ENCODE measurements around the gene SACM1L.

Gene SACM1L

DNA sequence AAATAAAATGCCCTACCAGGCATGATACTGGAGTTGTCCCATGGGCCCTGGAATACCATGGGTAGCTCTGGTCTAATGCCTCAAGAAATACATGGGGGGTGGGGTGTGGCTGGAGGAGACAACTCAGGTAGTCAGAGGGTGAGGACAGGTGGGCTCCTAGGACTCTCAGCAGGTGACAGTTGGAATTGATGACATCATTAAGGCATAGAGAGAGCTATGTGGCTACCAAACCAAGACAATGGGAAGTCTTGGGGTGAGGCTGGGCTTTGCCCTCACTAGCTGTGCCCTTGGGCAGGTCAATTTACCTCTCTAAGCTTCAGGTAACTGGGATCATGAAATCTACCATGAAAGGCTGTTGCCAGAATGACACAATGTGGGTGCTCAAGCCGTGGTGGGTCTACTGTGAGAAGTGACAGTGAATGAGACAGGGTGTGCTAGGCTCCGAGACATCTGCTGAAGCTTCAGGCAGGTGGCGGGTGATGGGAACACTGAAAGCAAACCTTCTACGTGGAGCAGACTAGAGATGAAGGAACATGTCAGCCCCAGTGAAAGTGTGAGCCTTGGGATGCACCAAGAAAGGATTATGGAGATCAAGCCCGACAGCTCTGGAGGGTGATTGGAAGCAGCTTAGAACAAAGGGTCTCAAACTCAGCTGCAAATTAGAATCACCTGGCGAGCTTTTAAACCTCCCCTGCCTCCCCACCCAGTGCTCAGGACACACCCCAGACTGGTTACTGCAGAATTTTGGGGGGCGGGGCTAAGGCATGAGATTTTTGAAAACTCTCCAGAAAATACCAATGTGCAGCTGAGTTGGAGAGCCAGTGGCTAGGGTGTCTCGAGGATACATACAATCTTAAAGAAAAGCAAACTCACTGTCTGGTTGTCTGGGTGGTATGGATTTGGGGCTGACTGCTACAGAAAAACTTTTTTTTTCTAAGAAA is 85.7 kb downstream of the SACM1L start:
- no peaks in the 10 kb centered on the region for H3K9me3 Mint-ChIP-seq
- DNase-seq (no peak), ATAC-seq (replicated peaks) (no peak)
- peaks cover 0 to 16% of the 10 kb centered on the region in 2 donors for H3K27me3 Mint-ChIP-seq
- H3K4me1 Mint-ChIP-seq (ENCODE audit: low read depth in 2 of 2), result peaks cover 7 to 23% of the 10 kb centered on the region in 2 donors
- peaks cover 3% of the 10 kb centered on the region for H3K36me3 Mint-ChIP-seq (ENCODE audit: insufficient read depth)
- peak overlapping the region in 1 of 2 donors; percentile 18 for H3K27ac Mint-ChIP-seq
- H3K4me3 Mint-ChIP-seq, result no peak overlapping the region

DNA sequence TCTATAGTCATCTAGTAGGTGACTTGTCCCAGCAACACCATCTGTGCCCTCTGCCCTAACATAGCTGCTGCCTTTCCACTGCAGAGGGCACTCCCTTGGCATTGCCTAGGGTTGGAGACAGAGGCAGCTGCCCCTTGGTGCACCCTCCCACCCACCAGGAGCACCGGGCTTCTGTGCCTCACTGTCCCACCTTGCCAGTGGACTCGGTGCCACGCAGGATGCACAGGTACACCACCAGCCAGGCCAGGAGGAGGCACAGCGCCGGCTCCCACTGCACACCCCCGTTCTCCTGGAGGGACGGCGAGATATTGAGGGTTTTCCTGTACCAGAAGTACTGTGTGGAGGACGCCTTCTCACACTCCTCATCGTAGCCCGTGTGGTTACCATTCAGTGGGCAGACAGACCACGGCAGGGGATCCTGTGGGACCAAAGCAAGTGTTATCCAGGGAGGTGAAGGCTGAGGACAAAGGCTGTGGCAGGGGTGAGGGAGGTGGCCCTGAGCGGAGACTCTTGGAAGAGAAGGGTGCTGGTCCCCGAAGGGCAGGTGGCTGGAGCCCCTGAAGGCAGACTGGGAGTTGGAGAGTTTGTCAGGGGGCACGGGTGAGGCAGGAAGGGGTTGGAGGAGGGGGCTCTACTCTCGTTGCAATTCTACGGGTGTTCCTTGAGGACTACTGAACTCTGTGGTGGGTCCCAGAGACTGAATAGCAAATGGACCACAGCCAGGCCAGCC is 86.5 kb downstream of the SACM1L start:
- H3K9me3 Mint-ChIP-seq, result no peaks in the 10 kb centered on the region
- H3K4me1 Mint-ChIP-seq (ENCODE audit: low read depth in 2 of 2), result peaks cover 7 to 23% of the 10 kb centered on the region in 2 donors
- peaks cover 0 to 16% of the 10 kb centered on the region in 2 donors for H3K27me3 Mint-ChIP-seq
- H3K27ac Mint-ChIP-seq, result no peak overlapping the region
- peaks cover 3% of the 10 kb centered on the region for H3K36me3 Mint-ChIP-seq (ENCODE audit: insufficient read depth)
- ATAC-seq (replicated peaks) (no peak), DNase-seq (no peak)
- no peak overlapping the region for H3K4me3 Mint-ChIP-seq

DNA sequence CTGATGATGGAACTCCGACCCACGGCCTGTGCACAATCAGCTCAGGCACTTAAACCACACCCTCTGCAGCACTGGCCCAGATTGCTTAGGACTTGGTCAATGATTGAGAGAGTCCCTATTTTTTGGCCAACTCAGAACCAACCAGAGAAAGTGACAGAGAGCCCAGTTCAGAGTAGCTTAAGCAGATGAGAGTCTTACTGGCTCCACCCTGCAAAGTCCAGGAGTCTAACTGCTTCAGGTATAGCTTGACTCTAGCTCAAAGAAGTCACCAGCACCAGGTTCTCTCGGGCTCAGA is 87.1 kb downstream of the SACM1L start:
- no peak for DNase-seq
- ATAC-seq (replicated peaks), result no peak
- H3K27ac Mint-ChIP-seq, result no peak overlapping the region
- H3K36me3 Mint-ChIP-seq (ENCODE audit: insufficient read depth), result peaks cover 3% of the 10 kb centered on the region
- H3K9me3 Mint-ChIP-seq, result no peaks in the 10 kb centered on the region
- no peak overlapping the region for H3K4me3 Mint-ChIP-seq
- H3K4me1 Mint-ChIP-seq (ENCODE audit: low read depth in 2 of 2), result peaks cover 7 to 21% of the 10 kb centered on the region in 2 donors
- H3K27me3 Mint-ChIP-seq, result peaks cover 0 to 16% of the 10 kb centered on the region in 2 donors

- ATAC-seq (replicated peaks), result no peak
- no peaks in the 10 kb centered on the region for H3K9me3 Mint-ChIP-seq
- H3K27ac Mint-ChIP-seq, result no peak overlapping the region
- peaks cover 7 to 20% of the 10 kb centered on the region in 2 donors for H3K4me1 Mint-ChIP-seq (ENCODE audit: low read depth in 2 of 2)
- DNase-seq, result no peak
- peaks cover 0 to 16% of the 10 kb centered on the region in 2 donors for H3K27me3 Mint-ChIP-seq
- peaks cover under 1% of the 10 kb centered on the region for H3K36me3 Mint-ChIP-seq (ENCODE audit: insufficient read depth)
- H3K4me3 Mint-ChIP-seq, result no peak overlapping the region
Measured at GRCh38 chr3:45776611-45777010, 87.4 kb downstream of the SACM1L start.

- Mint-ChIP-seq H3K4me1 (ENCODE audit: low read depth in 2 of 2) (peaks cover 7 to 15% of the 10 kb centered on the region in 2 donors), H3K36me3 (ENCODE audit: insufficient read depth) (no peaks in the 10 kb centered on the region), H3K27ac (no peak overlapping the region), H3K27me3 (peaks cover 0 to 16% of the 10 kb centered on the region in 2 donors), H3K9me3 (no peaks in the 10 kb centered on the region), H3K4me3 (no peak overlapping the region)
- DNase-seq, result no peak
- no peak for ATAC-seq (replicated peaks)
Measured at GRCh38 chr3:45777111-45777745, 88.0 kb downstream of the SACM1L start.

DNA sequence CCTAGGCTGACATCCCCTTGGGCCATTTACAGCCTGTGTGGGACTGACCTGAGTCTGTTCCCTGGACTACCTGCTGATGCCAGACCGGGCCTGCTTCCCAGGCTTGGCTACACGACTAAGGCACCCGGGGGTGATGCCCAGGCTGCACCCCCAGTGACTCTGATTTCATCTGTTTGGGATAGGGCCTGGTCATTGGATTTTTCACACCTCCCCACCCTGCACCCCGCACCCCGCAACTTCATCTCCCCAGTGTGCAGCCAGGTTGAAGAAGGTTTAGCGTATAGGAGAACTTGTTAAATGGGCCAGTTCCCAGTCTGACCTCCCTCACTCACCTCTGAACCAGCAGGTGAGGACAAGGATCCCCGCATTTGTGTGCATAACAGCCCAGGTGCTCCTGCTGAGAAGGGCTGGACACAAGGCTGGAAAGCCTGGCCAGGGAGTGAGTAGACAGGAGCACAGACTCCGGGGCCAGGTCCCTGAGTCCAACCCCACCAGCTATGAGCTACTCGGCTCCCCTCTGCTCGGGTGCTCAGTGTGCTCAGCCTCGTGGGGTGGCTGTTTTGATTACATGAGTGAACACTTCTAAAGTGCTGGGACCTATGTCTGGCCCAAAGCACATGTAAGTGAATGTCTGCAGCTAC is 88.7 kb downstream of the SACM1L start:
- H3K27me3 Mint-ChIP-seq, result peaks cover 0 to 16% of the 10 kb centered on the region in 2 donors
- H3K4me3 Mint-ChIP-seq, result no peak overlapping the region
- H3K9me3 Mint-ChIP-seq, result no peaks in the 10 kb centered on the region
- ATAC-seq (replicated peaks) (no peak), DNase-seq (no peak)
- no peak overlapping the region for H3K27ac Mint-ChIP-seq
- H3K4me1 Mint-ChIP-seq (ENCODE audit: low read depth in 2 of 2), result peaks cover 5 to 9% of the 10 kb centered on the region in 2 donors
- H3K36me3 Mint-ChIP-seq (ENCODE audit: insufficient read depth), result no peaks in the 10 kb centered on the region

GRCh38 chr3:45778761-45779201 is 89.6 kb downstream of the SACM1L start:
- peaks cover 0 to 16% of the 10 kb centered on the region in 2 donors for H3K27me3 Mint-ChIP-seq
- ATAC-seq (replicated peaks) (no peak), DNase-seq (no peak)
- peaks cover 2 to 4% of the 10 kb centered on the region in 2 donors for H3K4me1 Mint-ChIP-seq (ENCODE audit: low read depth in 2 of 2)
- no peak overlapping the region for H3K4me3 Mint-ChIP-seq
- H3K27ac Mint-ChIP-seq, result no peak overlapping the region
- no peaks in the 10 kb centered on the region for H3K36me3 Mint-ChIP-seq (ENCODE audit: insufficient read depth)
- no peaks in the 10 kb centered on the region for H3K9me3 Mint-ChIP-seq

DNA sequence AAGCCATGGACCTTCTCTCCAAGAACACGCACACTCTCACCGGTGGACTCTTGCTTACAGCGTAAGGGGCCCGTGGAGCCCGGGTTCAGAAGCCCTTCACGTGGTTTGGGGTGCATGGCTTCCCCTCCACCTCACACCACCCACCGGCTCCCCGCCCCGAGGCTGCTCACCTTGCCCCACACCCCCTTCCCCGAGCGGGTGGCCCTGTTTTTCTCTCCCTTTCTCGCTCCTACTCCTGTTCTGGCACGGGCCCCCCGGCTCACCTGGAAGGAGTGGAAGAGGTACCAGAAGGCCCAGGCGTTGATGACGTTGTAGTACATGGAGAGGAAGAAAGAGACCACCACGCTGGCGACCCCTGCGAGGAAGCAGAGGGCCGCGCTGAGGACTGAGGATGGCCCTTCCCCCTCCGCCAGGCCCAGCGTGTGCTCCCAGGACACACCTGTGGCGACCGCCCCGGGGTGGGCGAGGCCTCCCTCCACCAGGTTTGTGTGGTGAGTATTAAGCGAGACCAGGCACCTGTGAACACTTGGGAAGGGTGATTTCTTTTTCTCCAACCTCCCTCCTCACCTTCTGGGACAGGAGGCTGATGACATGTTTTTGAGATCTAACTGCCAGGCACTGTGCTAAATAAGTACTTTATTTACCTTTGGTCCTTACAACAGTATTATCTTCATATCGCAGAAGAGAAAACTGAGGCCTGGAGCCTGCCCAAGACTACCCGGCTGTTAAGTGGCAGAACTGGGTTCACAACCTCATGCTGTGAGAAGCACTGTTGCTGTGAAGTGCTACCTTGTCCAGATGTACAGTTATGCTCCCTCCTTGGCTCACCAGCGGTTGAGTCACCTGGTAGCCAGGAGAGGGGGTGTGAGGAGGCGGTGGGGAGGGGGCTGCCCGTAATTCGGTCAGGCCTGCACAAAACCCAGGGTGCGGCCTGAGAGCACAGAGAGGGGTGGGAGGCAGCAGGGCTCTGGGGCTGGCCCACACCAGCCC is 90.8 kb downstream of the SACM1L start:
- peaks cover 0 to 10% of the 10 kb centered on the region in 2 donors for H3K27me3 Mint-ChIP-seq
- peaks cover 0 to 2% of the 10 kb centered on the region in 2 donors for H3K9me3 Mint-ChIP-seq
- DNase-seq, result no peak
- ATAC-seq (replicated peaks), result no peak
- no peak overlapping the region for H3K27ac Mint-ChIP-seq
- no peaks in the 10 kb centered on the region for H3K36me3 Mint-ChIP-seq (ENCODE audit: insufficient read depth)
- H3K4me1 Mint-ChIP-seq (ENCODE audit: low read depth in 2 of 2), result no peaks in the 10 kb centered on the region
- no peak overlapping the region for H3K4me3 Mint-ChIP-seq

DNA sequence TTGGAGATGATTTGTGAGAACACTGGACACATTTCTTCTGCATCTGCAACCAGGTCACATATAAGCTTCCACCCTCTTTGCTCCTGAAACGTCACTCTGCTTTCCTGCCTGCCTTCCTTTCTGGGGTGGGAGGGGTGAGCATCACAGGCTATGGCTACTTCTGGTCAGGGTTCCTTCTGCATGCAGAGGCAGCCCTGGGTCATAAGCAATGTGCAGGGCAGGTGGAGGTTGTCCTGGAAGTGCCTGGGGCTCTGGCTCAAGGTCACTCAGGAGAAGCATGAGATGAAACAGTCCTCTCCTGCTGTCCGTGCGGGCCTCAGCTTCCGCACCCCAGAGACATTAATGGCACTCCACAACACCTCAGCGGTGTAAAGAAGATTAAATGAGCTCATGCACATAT is 92.1 kb downstream of the SACM1L start:
- Mint-ChIP-seq H3K36me3 (ENCODE audit: insufficient read depth) (no peaks in the 10 kb centered on the region), H3K27ac (no peak overlapping the region), H3K9me3 (peaks cover 0 to 2% of the 10 kb centered on the region in 2 donors), H3K4me3 (no peak overlapping the region), H3K4me1 (ENCODE audit: low read depth in 2 of 2) (no peaks in the 10 kb centered on the region), H3K27me3 (peaks cover 0 to 9% of the 10 kb centered on the region in 2 donors)
- no peak for DNase-seq
- no peak for ATAC-seq (replicated peaks)

GRCh38 chr3:45781841-45782240 is 92.6 kb downstream of the SACM1L start:
- no peak overlapping the region for H3K4me3 Mint-ChIP-seq
- peaks cover 0 to 2% of the 10 kb centered on the region in 2 donors for H3K9me3 Mint-ChIP-seq
- peaks cover under 1 to 10% of the 10 kb centered on the region in 2 donors for H3K27me3 Mint-ChIP-seq
- H3K27ac Mint-ChIP-seq, result no peak overlapping the region
- H3K4me1 Mint-ChIP-seq (ENCODE audit: low read depth in 2 of 2), result no peaks in the 10 kb centered on the region
- no peak for ATAC-seq (replicated peaks)
- DNase-seq, result no peak
- no peaks in the 10 kb centered on the region for H3K36me3 Mint-ChIP-seq (ENCODE audit: insufficient read depth)

- no peaks in the 10 kb centered on the region for H3K36me3 Mint-ChIP-seq (ENCODE audit: insufficient read depth)
- peaks cover 0 to 2% of the 10 kb centered on the region in 2 donors for H3K9me3 Mint-ChIP-seq
- ATAC-seq (replicated peaks) (no peak), DNase-seq (no peak)
- no peak overlapping the region for H3K27ac Mint-ChIP-seq
- H3K27me3 Mint-ChIP-seq, result peaks cover 6 to 15% of the 10 kb centered on the region in 2 donors
- H3K4me3 Mint-ChIP-seq, result no peak overlapping the region
- H3K4me1 Mint-ChIP-seq (ENCODE audit: low read depth in 2 of 2), result no peaks in the 10 kb centered on the region
Measured at GRCh38 chr3:45782381-45782780, 93.2 kb downstream of the SACM1L start.

DNA sequence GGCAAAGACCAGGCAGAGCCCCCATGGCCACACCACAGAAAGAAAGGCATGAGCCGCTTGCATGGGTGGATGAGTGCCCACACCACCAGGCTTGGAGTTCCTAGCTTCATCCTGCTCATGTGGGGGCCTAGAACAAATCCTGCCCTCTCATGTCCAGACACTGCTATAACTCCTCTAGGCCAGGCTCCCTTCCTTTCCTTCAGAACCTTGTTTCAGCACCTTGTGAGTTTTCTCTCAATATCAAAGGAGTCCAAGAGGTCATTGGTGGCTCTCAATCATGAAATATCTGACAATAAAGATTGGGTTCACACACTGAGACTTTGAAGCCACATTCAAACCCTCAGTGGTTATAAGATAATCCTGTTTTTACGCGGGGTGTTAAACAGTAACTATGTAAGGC is 94.5 kb downstream of the SACM1L start:
- DNase-seq (no peak), ATAC-seq (replicated peaks) (no peak)
- no peak overlapping the region for H3K27ac Mint-ChIP-seq

More for the DNA sequence above, 94.5 kb downstream of the SACM1L start:
- H3K27me3 Mint-ChIP-seq, result peaks cover 8 to 19% of the 10 kb centered on the region in 2 donors
- H3K4me3 Mint-ChIP-seq, result no peak overlapping the region
- no peaks in the 10 kb centered on the region for H3K36me3 Mint-ChIP-seq (ENCODE audit: insufficient read depth)
- H3K4me1 Mint-ChIP-seq (ENCODE audit: low read depth in 2 of 2), result no peaks in the 10 kb centered on the region
- peaks cover 0 to 2% of the 10 kb centered on the region in 2 donors for H3K9me3 Mint-ChIP-seq

Data from effector memory CD8-positive, alpha-beta T cell (primary cell).